ENCODE measurements around the gene CATSPER1. TPM values are rescaled to one million over a fixed set of nuclear protein-coding genes. Genes with fewer than 3 reads are reported as not detected.

CATSPER1 gene
- total and polyA plus RNA-seq, 2 experiments from 2014 or later = not detected

GRCh38 chr11:66051371-66051765, 25.1 kb upstream of the CATSPER1 start:
- Histone ChIP-seq H3K79me2 (replicated peaks; ENCODE audit: insufficient read depth) (peaks cover 38% of the 10 kb centered on the region), H2AFZ (peak overlapping the region; percentile 69; the same call in 1 of the 2 replicates)
- no peak for ATAC-seq

More at GRCh38 chr11:66051371-66051765, 25.1 kb upstream of the CATSPER1 start:
- Mint-ChIP-seq H3K27ac (peak overlapping the region; percentile 94), H3K4me1 (peaks cover 37% of the 10 kb centered on the region), H3K9me3 (no peaks in the 10 kb centered on the region; the same call in 2 of the 3 replicates), H3K4me3 (peak overlapping the region; percentile 98), H3K27me3 (ENCODE audit: insufficient read depth, low read depth, poor library complexity) (peaks cover 17% of the 10 kb centered on the region), H3K36me3 (ENCODE audit: low read depth) (peaks cover 36% of the 10 kb centered on the region)
- Histone ChIP-seq H3K36me3 (ENCODE audit: insufficient read depth) (peaks cover 16% of the 10 kb centered on the region), H3K4me3 (peak overlapping the region; percentile 99), H3K27ac (ENCODE audit: low read depth) (peak overlapping the region; percentile 100), H3K4me2 (peak overlapping the region; percentile 99), H3K9me2 (ENCODE audit: insufficient read depth) (no peaks in the 10 kb centered on the region), H3K4me1 (ENCODE audit: insufficient read depth) (peaks cover 24% of the 10 kb centered on the region), H3K27me3 (ENCODE audit: insufficient read depth) (no peaks in the 10 kb centered on the region), H4K20me1 (replicated peaks; ENCODE audit: insufficient read depth) (peaks cover 19% of the 10 kb centered on the region), H3F3A (replicated peaks; ENCODE audit: low read depth) (peaks cover 14% of the 10 kb centered on the region; the same call in 1 of the 2 replicates)
- DNase-seq (ENCODE audit: low spot score) = no peak
- TF ChIP-seq NANOG (IDR thresholded peaks at IDR 0.05; ENCODE audit: borderline replicate concordance) (no peak), ETS1 (IDR thresholded peaks at IDR 0.05) (no peak), REST (IDR thresholded peaks at IDR 0.05; ENCODE audit: unreplicated experiment) (no peak), ZNF331 (CRISPR knock-in tag; IDR thresholded peaks at IDR 0.05; ENCODE audit: low read depth) (no peak), ZNF462 (CRISPR knock-in tag; IDR thresholded peaks at IDR 0.05) (no peak), EZH2 (IDR thresholded peaks at IDR 0.05; ENCODE audit: low read depth, unreplicated experiment) (no peak)
